K562 (cell line): Measurements from ENCODE around the gene TUBG2. TPM values are rescaled to one million over a fixed set of nuclear protein-coding genes. Genes with fewer than 3 reads are reported as not detected.

Experiments
- ARID3A ChIP-seq: IDR thresholded peaks from 2 replicates; pipeline ENCODE4 v1.6.1; 2012; ENCODE audit warnings: low read depth, low read length, improper control_type of control experiment, borderline replicate concordance
- DLX4 ChIP-seq: fragments of 250-450 bp; sonication (Bioruptor Pico); IDR thresholded peaks from 2 replicates; pipeline ENCODE4 v1.6.1; 2021; ENCODE audit warnings: mild to moderate bottlenecking
- E2F8 ChIP-seq: fragments of 450-650 bp; IDR thresholded peaks from 2 replicates; pipeline ENCODE4 v1.7.1; 2018; ENCODE audit warnings: mild to moderate bottlenecking, low read depth; ENCODE audit not compliant: partially characterized antibody
- GABPB2 ChIP-seq: fragments of 250-450 bp; sonication (Bioruptor Pico); conservative IDR thresholded peaks from 2 replicates; pipeline ENCODE4 v1.5.1; 2021; ENCODE audit warnings: mild to moderate bottlenecking
- HBP1 ChIP-seq: fragments of 450-650 bp; formaldehyde crosslinking; IDR thresholded peaks from 2 replicates; pipeline ENCODE4 v1.4.0; 2022; ENCODE audit warnings: missing genetic modification characterization
- HNRNPUL1 ChIP-seq: fragments of 200-400 bp; formaldehyde crosslinking; IDR thresholded peaks from 2 replicates; pipeline ENCODE4 v1.6.1; 2017; ENCODE audit warnings: low read length
- KHSRP ChIP-seq: fragments of 450-650 bp; IDR thresholded peaks from 2 replicates; pipeline ENCODE4 v1.6.1; 2017
- MEF2D ChIP-seq: conservative IDR thresholded peaks from 2 replicates; pipeline ENCODE4 v1.6.1; 2016; ENCODE audit warnings: low read depth, missing genetic modification characterization, missing compliant biosample characterization
- NFIC ChIP-seq: fragments of 450-650 bp; IDR thresholded peaks from 2 replicates; pipeline ENCODE4 v1.6.1; 2017; ENCODE audit warnings: mild to moderate bottlenecking, inconsistent platforms
- NR0B1 ChIP-seq: fragments of 450-650 bp; IDR thresholded peaks from one replicate; pipeline ENCODE4 v1.6.1; 2018; ENCODE audit warnings: mild to moderate bottlenecking, moderate library complexity; ENCODE audit not compliant: partially characterized antibody
- SMARCC2 ChIP-seq: fragments of 450-650 bp; IDR thresholded peaks from 2 replicates; pipeline ENCODE4 v1.6.1; 2017; ENCODE audit warnings: antibody characterized with exemption, moderate library complexity, mild to moderate bottlenecking, low read depth
- TBP ChIP-seq: optimal IDR thresholded peaks from 2 replicates; pipeline ENCODE3; 2011; ENCODE audit warnings: low read depth, low read length, improper control_type of control experiment
- TCFL5 ChIP-seq: fragments of 250-450 bp; sonication (Bioruptor Pico); conservative IDR thresholded peaks from 2 replicates; pipeline ENCODE4 v1.6.1; 2021; ENCODE audit warnings: mild to moderate bottlenecking, moderate library complexity, matching md5 sums
- TFAP4 ChIP-seq: sonication (generic); formaldehyde crosslinking; IDR thresholded peaks from 2 replicates; pipeline ENCODE4 v1.8.0; 2022; ENCODE audit warnings: missing genetic modification reagents, mild to moderate bottlenecking, moderate library complexity, borderline replicate concordance
- ZNF12 ChIP-seq: sonication (generic); formaldehyde crosslinking; IDR thresholded peaks from 2 replicates; pipeline ENCODE4 v1.4.0; 2020; ENCODE audit warnings: mild to moderate bottlenecking, missing genetic modification reagents
- ZNF165 ChIP-seq: fragments of 250-450 bp; sonication (Bioruptor Pico); IDR thresholded peaks from 2 replicates; pipeline ENCODE4 v1.4.0; 2020; ENCODE audit warnings: borderline replicate concordance
- ZNF280A ChIP-seq: fragments of 450-650 bp; IDR thresholded peaks from 2 replicates; pipeline ENCODE4 v1.6.1; 2018; ENCODE audit warnings: mild to moderate bottlenecking, low read depth; ENCODE audit not compliant: partially characterized antibody
- ZNF444 ChIP-seq: fragments of 250-450 bp; sonication (Bioruptor Pico); IDR thresholded peaks from 2 replicates; pipeline ENCODE4 v1.4.0; 2020; ENCODE audit warnings: mild to moderate bottlenecking, moderate library complexity
- polyA plus RNA-seq, 8 experiments: library from polyadenylated mRNA; depleted of rRNA in 4 of 8; stranded (reverse) in 5 of 8; unstranded in 3 of 8; fragments of >200 nt; fragmentation: Nextera tagmentation in 2 of 8; fragmentation: Illumina TruSeq in 1 of 8; extraction: Ambion mirVana in 2 of 8; extraction: Trizol in 1 of 8; gene quantifications; 2 replicates each; pipeline versions ENCODE4 v1.2.1 to v1.2.3, GENCODE V29; 2011 to 2014; ENCODE audit warnings: inconsistent platforms in 1 of 8, missing spikeins in 1 of 8
- total RNA-seq, 7 experiments: library from RNA; depleted of rRNA in 6 of 7; stranded (reverse); fragments of >200 nt in 6 of 7; fragmentation: Illumina TruSeq in 2 of 7; extraction: Trizol in 2 of 7; gene quantifications; 2 replicates each; pipeline versions ENCODE4 v1.2.1 to v1.2.3, GENCODE V29; 2011 to 2021; ENCODE audit warnings: low replicate concordance in 1 of 7

The TUBG2 gene
- total and polyA plus RNA-seq, 9 of the 15 experiments (the other 6 are each of a cell fraction or from before 2014, with no cell fraction given), result 0.09 to 0.80 (median 0.24) TPM; not detected in 2

- TF ChIP-seq MEF2D (tag) (no peak), NR0B1 (no peak), TBP (no peak), GABPB2 (CRISPR knock-in tag) (no peak), DLX4 (no peak), TFAP4 (CRISPR knock-in tag) (no peak), SMARCC2 (0 out of 2 replicates have a peak, but pooled peaks have one; percentile 21), TCFL5 (CRISPR knock-in tag) (no peak), ARID3A (peak; percentile 37; the same call in 1 of the 2 replicates), KHSRP (no peak), ZNF12 (CRISPR knock-in tag) (no peak), NFIC (peak; percentile 85), HBP1 (CRISPR knock-in tag) (no peak), ZNF165 (no peak), ZNF280A (no peak), HNRNPUL1 (no peak), ZNF444 (no peak), E2F8 (no peak)
Observed at GRCh38 chr17:42629411-42630009, 29.6 kb upstream of the TUBG2 start (continued).
